Breast epithelium (tissue), 3 donors: ENCODE results near the gene FAM168A.

Experiments used
- POLR2A ChIP-seq: fragments of 450-650 bp; IDR thresholded peaks from one replicate; pipeline ENCODE4 v1.6.1; 2016; ENCODE audit warnings: antibody characterized with exemption, mild to moderate bottlenecking, moderate library complexity
- POLR2AphosphoS5 ChIP-seq, 3 donors: sonication (generic); formaldehyde crosslinking; IDR thresholded peaks; one replicate each; pipeline ENCODE4 v1.6.1; 2017; ENCODE audit warnings: antibody characterized with exemption in 3 of 3
- TF ChIP-seq, protein P1 (sequence below), 3 donors: fragments of 450-650 bp; IDR thresholded peaks; one replicate each; pipeline ENCODE4 v1.5.1; 2016 to 2017; ENCODE audit warnings: antibody characterized with exemption in 3 of 3, mild to moderate bottlenecking in 3 of 3, moderate library complexity in 3 of 3

GRCh38 chr11:73379189-73379880, 218.6 kb downstream of the FAM168A start:
- TF ChIP-seq POLR2A (no peak), POLR2AphosphoS5 (IDR thresholded peaks at IDR 0.05) (no peak)
- TF ChIP-seq, protein P1, sequence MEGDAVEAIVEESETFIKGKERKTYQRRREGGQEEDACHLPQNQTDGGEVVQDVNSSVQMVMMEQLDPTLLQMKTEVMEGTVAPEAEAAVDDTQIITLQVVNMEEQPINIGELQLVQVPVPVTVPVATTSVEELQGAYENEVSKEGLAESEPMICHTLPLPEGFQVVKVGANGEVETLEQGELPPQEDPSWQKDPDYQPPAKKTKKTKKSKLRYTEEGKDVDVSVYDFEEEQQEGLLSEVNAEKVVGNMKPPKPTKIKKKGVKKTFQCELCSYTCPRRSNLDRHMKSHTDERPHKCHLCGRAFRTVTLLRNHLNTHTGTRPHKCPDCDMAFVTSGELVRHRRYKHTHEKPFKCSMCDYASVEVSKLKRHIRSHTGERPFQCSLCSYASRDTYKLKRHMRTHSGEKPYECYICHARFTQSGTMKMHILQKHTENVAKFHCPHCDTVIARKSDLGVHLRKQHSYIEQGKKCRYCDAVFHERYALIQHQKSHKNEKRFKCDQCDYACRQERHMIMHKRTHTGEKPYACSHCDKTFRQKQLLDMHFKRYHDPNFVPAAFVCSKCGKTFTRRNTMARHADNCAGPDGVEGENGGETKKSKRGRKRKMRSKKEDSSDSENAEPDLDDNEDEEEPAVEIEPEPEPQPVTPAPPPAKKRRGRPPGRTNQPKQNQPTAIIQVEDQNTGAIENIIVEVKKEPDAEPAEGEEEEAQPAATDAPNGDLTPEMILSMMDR (IDR thresholded peaks at IDR 0.05), result no peak
